HG03280 (cell line): Measurements from ENCODE around the gene CEP68.

Source experiments
- ATAC-seq: cut with Tn5 transposase; IDR thresholded peaks from one replicate; pipeline ENCODE4 v1.9.1; 2021; ENCODE audit warnings: mild to moderate bottlenecking, moderate library complexity; ENCODE audit not compliant: unreplicated experiment

Gene CEP68

DNA sequence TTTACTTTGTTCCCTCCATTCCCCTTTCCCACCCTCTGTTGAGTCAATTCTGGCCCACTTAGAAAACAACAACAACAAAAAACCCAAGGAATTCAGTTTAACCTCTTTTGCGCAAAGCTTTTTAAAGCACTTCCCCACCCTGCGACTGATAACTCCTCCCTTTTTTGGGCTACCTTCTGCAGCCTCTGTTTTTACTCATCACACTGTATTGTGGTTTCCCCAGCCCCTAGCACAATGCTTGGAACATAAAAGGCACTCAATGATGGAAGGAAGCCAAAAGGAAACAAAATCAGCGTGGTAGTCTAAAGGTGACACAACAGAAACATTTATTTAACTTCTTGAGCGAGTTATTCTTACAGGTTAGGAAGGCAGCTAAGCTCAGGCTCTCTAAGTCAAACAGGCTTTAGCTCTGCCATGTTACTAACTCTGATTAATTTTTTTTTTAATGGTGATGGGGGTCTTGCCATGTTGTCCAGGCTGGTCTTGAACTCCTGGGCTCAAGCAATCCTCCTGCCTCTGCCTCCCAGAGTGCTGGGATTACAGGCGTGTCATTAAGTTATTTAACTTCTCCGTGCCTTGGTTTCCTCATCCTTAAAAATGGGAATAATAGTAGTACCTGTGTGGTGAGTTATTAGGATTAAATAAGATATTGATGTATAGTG is 1.3 kb downstream of the CEP68 start:
- no peak for ATAC-seq

DNA sequence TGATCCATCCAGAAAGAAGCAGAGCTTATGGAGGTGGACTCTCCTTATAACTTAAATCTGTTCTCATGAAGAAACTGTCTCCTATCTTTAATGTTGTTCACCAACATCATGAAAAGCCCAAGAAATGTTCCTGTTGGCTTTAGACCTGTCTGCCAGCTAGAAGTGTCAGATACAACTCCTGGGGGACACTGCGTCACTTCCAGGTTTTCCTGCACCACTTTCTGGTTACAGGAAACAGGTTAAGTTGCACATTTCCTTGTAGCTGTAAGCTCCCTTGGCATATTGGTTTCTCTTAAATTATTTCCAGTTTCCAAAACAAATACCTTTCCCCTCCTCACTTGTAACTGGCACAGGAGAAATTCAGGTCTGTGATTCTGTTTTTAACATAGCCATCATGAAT is 2.9 kb downstream of the CEP68 start:
- ATAC-seq, result no peak

GRCh38 chr2:65061146-65061909 is 5.1 kb downstream of the CEP68 start:
- ATAC-seq, result no peak

DNA sequence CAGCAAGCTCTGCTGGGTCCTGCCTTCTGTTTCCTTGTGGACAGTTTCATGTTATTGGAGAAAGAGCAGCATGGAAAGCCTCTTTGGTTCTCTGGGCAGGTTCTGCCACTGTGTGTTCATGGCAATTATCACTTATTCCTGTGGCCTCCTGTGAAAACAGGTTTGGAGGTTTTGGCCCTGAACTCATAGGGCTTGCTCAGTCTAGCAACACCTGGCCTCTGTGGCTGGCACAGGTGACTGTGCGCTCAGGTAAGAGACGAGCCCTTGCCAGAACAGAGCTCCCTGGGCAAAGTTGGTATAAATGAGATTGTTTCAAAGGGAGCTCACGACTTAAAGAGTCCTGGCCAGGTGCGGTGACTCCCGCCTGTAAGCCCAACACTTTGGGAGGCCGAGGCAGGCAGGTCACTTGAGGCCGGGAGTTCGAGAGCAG is 5.7 kb downstream of the CEP68 start:
- no peak for ATAC-seq

DNA sequence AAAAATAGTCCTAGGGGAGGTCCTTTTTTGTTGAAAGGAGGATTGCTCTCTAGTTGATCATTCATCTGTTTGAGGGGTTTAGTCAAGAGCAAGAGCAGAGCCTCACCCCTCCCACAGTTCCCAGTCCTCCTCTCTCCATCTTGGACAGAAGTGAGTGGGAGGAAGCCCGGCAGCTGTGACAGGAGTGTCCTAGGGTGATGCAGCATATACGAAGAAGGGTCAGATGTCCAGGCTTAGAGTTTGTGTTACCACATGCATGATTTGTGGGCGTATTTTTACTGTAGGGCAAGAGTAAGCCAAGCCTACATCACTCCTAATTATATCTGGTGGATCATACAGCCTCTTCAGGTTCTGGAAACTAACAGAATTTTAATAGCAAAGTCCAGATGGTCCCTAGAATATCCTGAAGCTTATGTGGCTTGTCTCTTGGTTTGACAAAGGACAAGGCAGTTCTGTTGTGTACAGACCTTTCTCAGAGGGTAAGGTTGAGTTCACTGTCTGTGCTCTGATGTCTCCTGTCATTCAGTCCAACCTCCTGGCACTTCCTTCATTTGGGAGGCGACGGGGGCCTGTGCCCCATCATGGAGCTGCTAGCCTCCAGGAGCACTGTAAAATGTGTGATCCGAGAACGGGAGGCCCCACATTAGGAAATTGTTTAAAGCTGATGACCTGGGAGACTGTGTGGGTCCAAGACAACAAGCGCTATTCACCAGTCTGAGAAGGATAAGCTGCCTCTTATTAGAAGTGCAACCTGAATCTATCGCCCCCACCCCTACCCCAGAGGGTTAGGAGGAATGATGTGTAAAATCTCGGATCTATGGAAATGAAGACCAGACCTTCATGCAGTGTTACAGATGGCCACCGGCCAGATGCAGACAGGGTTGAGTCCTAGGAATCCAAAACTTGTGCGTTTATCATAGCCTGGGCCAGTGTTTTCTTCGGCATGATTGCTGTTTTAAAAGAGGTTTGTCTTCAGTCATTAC is 6.9 kb downstream of the CEP68 start:
- ATAC-seq, result no peak

- peak; percentile 75 for ATAC-seq
Observed at GRCh38 chr2:65064728-65065552, 8.7 kb downstream of the CEP68 start.

DNA sequence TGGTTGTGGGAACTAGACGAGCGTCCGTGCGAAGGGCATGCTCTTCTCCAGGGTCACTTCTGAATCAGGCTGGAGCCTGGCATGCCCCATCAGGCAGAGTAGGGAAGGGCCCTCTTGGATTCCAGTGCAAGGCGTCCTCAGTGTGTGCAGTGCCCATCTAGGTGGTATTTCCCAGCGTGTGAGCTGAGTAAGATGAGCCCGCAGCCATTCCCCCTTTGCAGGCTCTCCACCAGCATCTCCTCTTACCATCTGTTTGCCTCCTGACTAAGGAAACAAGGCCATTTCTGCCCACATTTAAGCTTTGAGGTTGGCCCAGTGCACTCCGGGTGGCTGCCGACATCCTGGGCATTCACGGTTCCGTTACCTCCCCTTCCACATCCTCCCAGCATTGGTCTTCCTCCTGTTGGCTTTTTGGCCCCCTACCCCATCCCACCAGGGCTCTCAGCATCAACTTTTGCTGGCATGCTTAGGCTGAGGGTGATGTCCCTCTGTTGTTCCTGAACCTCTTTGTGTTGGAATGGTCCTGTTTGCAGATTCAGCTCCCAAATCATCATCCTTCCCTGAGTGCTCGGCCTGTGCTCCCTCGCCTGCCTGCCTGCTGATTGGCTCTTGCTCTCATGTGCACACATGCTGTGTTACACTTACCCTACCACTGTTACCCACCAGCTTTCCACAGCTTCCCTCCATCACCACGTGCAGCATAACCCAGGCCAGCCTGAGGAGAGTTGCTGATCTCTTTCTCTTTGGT is 11.8 kb downstream of the CEP68 start:
- ATAC-seq, result no peak

GRCh38 chr2:65069439-65069824 is 13.2 kb downstream of the CEP68 start:
- ATAC-seq, result no peak

- no peak for ATAC-seq
Observed at GRCh38 chr2:65070172-65070830, 14.1 kb downstream of the CEP68 start.

DNA sequence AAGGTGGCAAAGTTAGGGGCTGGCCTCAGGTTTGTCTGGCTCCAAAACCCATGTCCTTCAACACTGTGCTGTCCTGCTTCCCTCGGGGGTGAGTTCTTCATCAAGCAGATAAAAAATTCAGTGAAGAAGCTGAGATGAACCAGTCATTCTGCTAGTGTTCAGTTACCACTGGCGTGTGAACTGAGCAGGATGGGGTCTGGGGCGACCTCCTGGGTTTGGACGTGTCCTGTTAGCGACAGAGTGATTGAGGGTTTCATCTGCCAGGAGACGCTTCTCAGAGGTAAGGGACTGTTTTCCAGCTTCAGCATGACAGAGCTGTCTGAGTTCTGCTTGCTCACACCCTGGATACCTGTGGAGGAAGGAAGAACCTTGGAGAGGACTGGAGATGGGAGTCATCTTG is 14.6 kb downstream of the CEP68 start:
- ATAC-seq, result no peak

DNA sequence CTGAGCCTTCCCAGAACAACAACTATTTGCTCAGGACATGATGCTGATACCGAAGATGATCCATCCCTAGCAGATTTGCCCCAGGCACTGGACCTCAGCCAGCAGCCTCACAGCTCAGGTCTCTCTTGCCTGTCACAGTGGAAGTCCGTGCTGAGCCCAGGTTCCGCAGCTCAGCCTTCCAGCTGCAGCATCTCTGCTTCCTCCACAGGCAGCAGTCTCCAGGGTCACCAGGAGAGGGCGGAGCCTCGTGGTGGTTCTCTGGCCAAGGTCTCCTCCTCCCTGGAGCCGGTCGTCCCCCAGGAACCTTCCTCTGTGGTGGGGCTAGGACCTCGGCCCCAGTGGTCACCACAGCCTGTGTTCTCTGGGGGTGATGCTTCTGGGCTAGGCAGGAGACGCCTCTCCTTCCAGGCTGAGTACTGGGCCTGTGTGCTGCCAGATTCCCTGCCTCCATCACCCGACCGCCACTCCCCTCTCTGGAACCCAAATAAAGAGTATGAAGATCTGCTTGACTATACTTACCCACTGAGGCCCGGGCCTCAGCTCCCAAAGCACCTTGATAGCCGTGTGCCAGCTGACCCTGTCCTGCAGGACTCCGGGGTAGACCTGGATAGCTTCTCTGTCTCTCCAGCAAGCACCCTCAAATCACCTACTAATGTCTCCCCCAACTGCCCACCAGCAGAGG is 15.4 kb downstream of the CEP68 start:
- ATAC-seq, result no peak

- no peak for ATAC-seq
Observed at GRCh38 chr2:65072181-65072970, 16.2 kb downstream of the CEP68 start.

- ATAC-seq, result no peak
Observed at GRCh38 chr2:65073879-65074565, 17.8 kb downstream of the CEP68 start.

- no peak for ATAC-seq
Observed at GRCh38 chr2:65075176-65075575, 19.0 kb downstream of the CEP68 start.

GRCh38 chr2:65075605-65076344 is 19.6 kb downstream of the CEP68 start:
- ATAC-seq, result no peak

- ATAC-seq, result no peak
Observed at GRCh38 chr2:65076345-65076710, 20.1 kb downstream of the CEP68 start.

DNA sequence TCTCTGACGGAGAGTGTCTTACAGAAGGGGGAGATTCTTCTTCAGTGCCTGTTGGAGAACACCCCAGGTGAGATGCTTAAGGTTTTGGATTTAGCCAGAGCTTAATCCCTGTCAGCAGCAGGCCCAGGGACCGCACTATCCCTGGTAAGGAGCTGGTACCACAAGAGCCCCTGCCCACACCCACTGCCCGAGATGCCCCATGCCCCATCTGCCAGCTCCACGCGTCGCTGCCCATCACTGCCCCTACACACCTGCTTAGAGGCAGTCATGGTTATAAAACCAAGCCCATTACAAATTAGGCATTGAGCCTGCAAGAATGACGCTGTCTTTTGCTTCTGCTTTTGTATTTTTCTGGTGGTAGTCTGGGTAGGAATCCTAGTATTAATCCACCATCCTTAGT is 21.7 kb downstream of the CEP68 start:
- no peak for ATAC-seq
